ENCODE data around the gene THADA. TPM values are rescaled to one million over a fixed set of nuclear protein-coding genes. Genes with fewer than 3 reads are reported as not detected.

The THADA gene
- total RNA-seq, 1 experiment from 2014 or later, result 20.1 TPM

- H3K27ac Mint-ChIP-seq, result no peak overlapping the region; a peak in 1 of 7 replicates
- no peak overlapping the region for H3K4me3 Mint-ChIP-seq
Observed at GRCh38 chr2:43324259-43325106, 271.4 kb downstream of the THADA start.

More at GRCh38 chr2:43324259-43325106, 271.4 kb downstream of the THADA start:
- Histone ChIP-seq H3K23ac (ENCODE audit: insufficient read length, low read depth, low read length) (no peak overlapping the region), H4K5ac (ENCODE audit: insufficient read length, low read depth, low read length) (no peak overlapping the region), H3K4ac (ENCODE audit: low read depth, low read length) (no peak overlapping the region), H3K14ac (ENCODE audit: insufficient read depth, low read length) (no peak overlapping the region), H4K20me1 (ENCODE audit: control insufficient read depth, insufficient read depth, insufficient read length) (no peaks in the 10 kb centered on the region), H2BK12ac (ENCODE audit: insufficient read length, low read depth, low read length) (no peak overlapping the region), H3K9me3 (ENCODE audit: control insufficient read depth, low read depth, low read length) (no peaks in the 10 kb centered on the region), H4K91ac (ENCODE audit: insufficient read length, low read depth, low read length) (no peak overlapping the region), H3T11ph (ENCODE audit: low read length) (no peak overlapping the region), H3K79me2 (ENCODE audit: insufficient read depth, low read length) (no peaks in the 10 kb centered on the region), H2BK20ac (ENCODE audit: low read depth, low read length, poor library complexity, severe bottlenecking) (no peak overlapping the region), H2AK5ac (ENCODE audit: insufficient read length, low read length) (no peak overlapping the region), H3K79me1 (ENCODE audit: insufficient read depth, low read depth, low read length, poor library complexity, severe bottlenecking) (no peaks in the 10 kb centered on the region), H3K27ac (ENCODE audit: insufficient read length, low read depth, low read length) (no peak overlapping the region), H3K4me2 (ENCODE audit: insufficient read depth, insufficient read length, low read length) (no peak overlapping the region), H3K4me1 (ENCODE audit: insufficient read depth, low read length) (no peaks in the 10 kb centered on the region), H3K9ac (ENCODE audit: extremely low read depth, insufficient read length, low read length) (no peak overlapping the region), H4K8ac (replicated peaks; ENCODE audit: insufficient read length, low read depth, low read length) (no peak overlapping the region), H3K23me2 (ENCODE audit: insufficient read length, low read depth, low read length, poor library complexity, severe bottlenecking) (no peaks in the 10 kb centered on the region), H3K27me3 (ENCODE audit: insufficient read depth, low read length) (no peaks in the 10 kb centered on the region), H2AFZ (ENCODE audit: low read length) (no peak overlapping the region), H3K18ac (ENCODE audit: insufficient read length, low read depth, low read length) (no peak overlapping the region), H3K56ac (ENCODE audit: insufficient read length, low read depth, low read length) (no peak overlapping the region), H2BK15ac (ENCODE audit: low read depth, low read length) (no peak overlapping the region), H2BK120ac (ENCODE audit: low read depth, low read length, poor library complexity, severe bottlenecking) (no peak overlapping the region), H2BK5ac (ENCODE audit: insufficient read length, low read length) (no peak overlapping the region)
- H3K27me3 Mint-ChIP-seq (ENCODE audit: low read depth), result no peaks in the 10 kb centered on the region
- TF ChIP-seq CTCF (conservative IDR thresholded peaks at IDR 0.05), result no peak
- H3K36me3 Mint-ChIP-seq (ENCODE audit: insufficient read depth in 1 of 3, low read depth in 3 of 3), result no peaks in the 10 kb centered on the region; a peak in 1 of 7 replicates
- H3K4me1 Mint-ChIP-seq, result no peaks in the 10 kb centered on the region
- no peaks in the 10 kb centered on the region for H3K9me3 Mint-ChIP-seq
- WGBS (ENCODE audit: extremely low coverage, insufficient read length, low lambda C conversion rate), result no CpG with 5 or more reads among the region's 8 CpGs
- no peak for DNase-seq

Measured in H9 (cell line).